GM19099 (cell line): Measurements from ENCODE around the gene FGF12.

Experiments used
- POLR2A ChIP-seq: IDR thresholded peaks from 3 replicates; pipeline ENCODE4 v1.6.1; 2011; ENCODE audit warnings: low read depth; ENCODE audit not compliant: insufficient read length; ENCODE audit errors: extremely low read depth

Gene FGF12

DNA sequence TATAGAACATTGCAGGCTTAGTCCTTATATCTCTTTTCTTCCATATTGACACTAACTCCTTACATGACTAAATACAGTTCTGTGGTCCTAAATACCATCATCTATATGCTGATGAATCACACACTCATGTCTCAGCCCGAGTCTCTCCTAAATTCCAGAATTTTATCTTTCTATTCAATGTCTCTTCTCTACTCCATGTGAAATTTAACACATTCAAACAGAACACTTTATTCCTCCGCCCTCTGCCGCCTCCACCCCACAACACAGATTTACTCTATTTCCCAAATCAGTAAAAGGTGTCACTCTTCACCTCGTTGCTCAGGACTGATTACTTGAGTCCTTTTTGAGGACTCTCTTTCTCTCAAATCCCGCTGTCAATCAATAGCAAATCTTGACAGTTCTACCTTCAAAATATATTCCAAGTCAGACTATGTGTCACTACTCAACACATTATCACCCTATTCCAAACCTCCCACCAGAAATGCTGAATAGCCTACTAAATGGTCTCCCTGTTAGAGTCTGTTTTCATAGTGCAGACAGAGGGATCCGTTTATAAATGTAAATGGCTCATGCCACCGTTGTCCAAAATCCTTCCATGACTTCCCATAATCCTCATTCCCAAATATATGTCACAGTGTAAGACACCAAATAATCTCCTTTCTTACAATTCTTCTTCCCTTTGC, 230.3 kb downstream of the FGF12 start:
- no peak for TF ChIP-seq POLR2A

DNA sequence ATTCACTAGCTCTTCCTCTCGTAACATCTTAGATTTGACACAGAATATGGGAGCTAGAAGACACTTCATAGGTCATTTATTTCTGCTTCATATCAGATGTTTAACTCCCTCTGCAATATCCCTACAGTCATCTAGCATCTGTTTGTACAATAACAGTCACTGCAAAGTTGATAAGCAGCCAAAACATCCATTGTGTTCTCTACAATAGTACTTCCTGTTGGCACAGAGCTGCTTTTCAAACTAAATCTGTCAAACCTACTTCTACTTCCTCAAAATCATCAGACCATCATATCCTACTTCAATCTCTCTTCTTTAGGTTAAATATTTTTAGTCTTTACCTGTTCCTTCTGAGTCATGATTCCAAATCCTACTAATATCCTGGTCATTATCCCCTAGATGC, 233.2 kb downstream of the FGF12 start:
- no peak for TF ChIP-seq POLR2A

DNA sequence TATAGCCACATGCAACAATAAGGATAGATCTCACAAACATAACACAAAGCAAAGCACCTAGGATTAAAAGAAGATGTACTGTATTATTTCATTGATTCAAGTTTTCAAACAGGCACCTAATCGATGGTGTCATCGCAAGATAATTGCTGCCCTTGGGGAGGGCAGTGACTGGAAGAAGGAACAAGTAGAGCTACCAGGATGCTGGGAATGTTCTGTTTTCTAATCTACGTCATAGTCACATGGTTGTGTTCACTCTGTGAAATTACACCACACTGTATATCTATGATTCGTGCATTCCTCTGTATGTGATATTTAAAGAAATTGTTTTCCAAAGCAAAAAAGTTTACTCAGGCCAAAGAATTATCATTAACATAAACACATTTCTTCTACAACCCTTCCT, 236.6 kb downstream of the FGF12 start:
- TF ChIP-seq POLR2A, result no peak

DNA sequence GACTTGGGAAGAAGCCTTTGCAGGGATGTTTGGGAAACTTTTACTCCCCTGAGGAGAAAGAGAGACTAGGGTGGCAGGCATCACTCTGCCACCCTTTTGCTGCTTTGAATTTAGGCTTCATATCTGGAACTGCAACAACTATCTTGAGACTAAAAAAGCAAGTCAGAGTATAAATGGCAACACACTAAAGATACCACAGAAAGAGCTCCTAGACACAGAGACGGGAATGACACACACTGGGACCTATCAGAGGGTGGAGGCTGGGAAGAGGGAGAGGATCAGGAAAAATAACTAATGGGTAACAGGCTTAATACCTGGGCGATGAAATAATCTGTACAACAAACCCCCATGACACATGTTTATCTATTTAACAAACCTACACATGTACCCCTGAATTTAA, 237.8 kb downstream of the FGF12 start:
- no peak for TF ChIP-seq POLR2A

DNA sequence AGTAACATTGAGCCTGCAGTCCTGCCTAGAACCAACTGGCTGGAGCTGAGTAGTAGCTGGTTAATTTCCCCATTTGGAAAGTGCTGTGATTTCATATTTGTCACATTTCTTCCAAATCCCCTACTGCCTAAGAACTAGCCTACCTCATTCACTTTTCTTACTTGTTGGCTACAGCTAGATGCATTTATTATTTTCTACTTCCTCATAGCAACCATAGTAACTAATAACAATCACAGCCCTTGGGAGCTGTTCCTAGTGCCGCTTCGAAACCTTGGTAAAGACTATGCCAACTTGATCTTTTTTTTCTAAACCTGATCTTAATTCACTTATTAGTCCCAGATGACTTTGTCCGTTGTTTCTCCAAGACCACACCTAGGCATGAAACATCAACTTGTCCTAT, 240.3 kb downstream of the FGF12 start:
- no peak for TF ChIP-seq POLR2A

DNA sequence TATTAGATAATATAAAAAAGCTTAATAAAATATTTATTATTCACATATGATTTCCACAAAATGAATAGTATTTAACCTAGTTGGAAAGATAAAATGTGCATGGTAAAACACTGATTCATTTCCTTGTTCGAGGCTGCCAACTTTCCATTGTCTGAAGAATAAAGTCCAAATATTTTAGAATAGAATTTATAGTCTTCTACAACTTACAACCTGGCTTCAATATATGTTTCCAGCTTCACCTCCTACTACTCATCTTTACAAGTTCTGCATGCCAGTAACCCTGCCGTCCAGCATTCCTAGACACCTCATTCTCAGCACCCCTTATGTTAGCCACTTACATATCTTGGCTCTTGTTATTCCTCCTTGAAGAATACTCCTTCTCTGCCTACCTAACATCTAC, 244.5 kb downstream of the FGF12 start:
- no peak for TF ChIP-seq POLR2A

DNA sequence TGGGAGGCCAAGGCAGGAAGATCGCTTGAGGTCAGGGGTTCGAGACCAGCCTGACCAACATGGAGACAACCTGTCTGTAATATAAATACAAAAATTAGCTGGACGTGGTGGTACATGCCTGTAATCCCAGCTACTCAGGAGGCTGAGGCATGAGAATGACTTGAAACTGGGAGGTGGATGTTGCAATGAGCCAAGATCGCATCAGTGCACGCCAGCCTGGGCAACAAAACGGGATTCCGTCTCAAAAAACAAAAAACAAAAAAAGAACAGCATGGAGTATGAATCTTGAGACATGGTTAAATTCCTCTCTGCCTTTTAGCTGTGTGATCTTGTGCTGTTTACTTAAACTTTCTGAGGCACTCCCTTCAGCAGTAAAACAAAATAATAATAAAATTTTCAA, 244.9 kb downstream of the FGF12 start:
- no peak for TF ChIP-seq POLR2A

DNA sequence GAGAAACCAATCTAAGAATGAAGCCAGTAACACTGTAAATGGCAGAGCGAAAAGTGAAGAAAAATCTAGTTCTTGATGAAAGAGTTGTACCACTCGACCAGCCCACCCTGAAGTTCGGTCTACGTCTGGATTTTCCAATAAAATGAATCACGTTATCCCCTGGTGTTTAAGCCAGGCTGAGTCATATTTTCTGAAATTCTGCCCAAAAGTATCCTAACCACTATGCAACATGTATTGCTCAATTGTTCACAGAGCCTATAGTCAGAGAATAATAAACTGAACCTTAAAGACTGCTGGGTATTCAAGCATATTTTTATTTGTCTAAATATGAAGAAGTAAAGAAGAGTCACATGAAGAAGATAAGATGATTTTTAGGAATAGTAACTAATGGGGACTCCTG, 245.7 kb downstream of the FGF12 start:
- TF ChIP-seq POLR2A, result no peak

DNA sequence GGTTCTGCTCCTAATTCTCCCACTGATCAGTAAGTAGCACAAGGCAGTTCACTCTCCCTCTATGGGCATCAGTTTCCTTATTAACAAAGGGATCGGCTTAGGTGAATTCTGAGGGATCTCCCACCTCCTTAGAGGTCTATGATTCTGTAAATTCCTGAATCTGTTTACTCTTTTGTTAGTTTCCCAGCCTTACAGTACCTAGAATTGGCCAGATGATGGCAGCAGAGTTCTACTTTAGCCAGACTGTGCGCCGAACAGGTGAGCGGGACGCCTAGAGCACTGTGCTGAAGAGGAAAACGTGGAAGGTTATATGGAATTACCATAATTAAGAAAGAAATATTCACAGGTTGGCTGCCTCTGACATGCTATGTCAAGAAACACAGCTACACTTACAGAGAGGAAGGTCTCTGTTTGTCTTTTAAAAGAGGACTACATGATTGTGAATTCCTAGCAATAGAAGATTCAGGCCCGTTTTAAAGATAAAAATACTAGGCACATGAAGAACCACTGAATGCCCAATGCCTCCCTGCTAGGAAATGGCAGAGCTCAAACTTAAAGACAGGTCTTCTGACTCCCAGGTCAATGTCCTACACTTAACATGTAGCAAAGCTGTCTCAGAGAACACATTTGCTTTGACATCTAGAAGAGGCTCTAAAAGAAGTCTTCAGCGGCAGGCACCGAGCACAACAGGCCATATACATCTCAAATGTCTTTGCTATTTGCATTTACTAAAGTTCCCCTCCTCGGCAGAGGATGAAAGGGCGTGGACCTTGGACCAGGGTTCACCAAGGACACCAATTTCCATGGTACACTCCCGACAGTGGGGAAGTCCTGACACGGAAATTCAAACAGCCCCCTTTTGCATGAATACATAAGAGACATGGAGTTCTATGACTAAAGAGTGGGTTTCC, 259.9 kb downstream of the FGF12 start:
- no peak for TF ChIP-seq POLR2A

DNA sequence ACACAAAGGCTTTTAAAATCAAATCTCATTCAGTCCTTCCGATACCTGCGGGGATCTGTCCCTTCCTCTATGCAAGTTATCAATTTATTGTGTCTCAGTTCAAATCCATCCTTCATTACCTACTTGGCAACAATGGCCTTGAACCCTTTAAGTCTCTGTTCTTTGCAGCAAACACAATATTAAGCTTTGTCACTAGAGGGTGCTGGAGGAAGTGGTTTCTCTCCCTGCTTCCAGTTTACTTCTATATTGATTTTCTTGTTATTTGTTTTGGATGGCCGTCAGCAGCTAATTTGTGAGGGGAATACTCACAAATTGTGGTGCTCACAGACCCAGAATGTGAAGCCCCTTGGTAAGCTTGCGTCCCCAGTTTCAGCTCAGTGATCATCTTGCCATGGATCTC, 278.3 kb downstream of the FGF12 start:
- TF ChIP-seq POLR2A, result no peak

DNA sequence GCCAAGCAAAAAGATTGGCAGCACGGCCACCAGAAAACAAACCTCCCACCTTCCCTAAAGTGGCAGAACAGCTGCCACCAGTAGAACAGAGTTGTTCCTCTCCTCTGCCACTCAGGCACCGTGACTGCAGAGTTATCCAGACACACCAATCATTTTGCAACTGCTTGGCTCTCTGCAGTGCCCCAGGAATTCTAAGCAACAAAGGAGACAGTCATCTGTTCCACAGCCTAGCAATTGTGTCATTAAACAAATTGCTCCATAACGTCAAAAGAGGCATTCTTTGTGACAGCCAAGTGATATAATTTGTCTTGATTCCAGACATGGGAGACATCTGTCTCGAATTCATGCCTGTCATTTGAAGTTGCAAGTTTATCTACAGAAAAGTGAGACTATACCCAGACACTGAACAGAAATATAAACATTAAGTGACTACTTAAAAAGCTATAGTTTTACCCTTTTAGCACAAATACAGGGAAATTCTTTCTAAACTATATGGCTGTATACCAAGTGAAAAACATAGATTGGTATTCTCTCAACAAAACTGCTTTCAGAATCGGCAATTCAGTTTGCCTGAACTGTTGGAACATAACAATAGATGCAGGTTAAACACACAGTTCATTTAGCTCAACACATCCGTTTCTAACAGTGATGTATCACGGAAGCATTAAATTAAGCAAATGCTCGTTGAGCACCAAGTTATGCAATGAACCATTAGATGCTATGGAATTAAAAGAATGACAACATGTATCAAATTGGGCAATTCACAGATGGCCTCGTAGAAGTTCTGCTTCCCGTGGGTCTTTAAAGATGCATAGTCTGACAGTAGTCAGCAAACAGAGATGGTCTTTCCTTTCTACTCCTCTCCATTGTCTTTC, 281.3 kb downstream of the FGF12 start:
- TF ChIP-seq POLR2A, result no peak

DNA sequence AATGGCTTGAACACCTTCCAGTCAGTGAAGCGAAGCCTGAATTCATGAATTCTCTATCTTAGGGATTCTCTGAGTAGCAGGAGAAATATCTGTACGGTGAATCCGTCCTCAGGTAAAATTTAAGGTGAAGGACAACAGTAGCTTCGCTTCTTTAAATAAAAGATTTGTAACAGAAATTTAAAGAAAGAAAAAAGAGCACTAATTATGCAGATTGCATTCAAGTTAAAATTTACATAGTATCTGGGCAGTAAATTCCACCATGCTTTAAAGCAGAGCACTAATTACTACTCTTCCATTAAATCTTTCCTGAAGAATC, 282.6 kb downstream of the FGF12 start:
- TF ChIP-seq POLR2A, result no peak

DNA sequence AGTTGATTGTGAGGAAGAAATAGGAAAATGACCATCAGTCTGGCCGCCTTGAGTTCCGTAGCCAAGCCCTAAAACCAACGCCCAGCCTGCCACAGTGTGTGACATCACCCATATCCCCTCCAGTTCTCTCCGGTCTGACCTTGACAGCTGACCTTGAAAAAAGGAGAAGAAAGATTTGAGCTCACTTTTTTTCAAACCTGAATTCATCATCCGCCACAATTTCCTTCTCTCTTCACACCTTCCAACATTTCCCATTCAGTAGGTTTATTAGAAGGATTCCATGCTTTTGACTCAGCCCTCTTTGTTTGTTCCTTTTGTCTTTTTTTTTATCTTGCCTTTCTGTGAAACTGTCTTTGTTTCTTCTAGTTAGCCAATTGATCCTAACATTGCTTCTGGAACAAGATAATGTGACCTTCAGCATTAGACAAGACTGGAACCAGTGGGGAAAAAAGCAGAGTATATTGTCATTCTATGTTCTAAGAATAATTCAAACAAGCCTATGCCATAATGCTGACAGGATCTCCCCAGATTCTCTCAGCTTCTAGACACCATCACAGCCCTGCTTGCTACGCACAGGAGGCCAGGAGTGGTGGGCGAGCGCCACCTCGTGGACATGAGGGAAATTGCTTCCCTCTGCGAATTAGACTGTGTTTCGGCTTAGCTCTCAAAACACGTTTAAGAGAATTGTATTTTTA, 283.1 kb downstream of the FGF12 start:
- TF ChIP-seq POLR2A, result no peak

DNA sequence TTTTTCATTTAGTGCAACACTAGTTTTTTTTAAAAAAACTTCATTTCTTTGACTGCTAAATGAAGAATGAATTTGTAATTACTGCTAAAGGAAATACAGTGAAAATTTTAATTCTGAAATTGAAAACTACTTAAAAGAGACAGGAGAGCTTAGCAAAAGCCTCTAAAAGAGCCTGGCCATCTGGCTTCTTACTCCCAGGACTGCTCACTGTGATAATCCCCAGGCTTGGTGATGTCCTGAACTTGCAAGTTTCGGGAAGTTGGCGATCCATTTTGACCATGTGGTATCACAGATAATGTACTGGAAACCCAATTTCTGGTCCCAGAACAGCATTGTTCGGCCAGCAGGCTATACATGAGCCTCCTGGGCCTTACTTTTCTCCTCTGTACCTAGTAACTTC, 292.1 kb downstream of the FGF12 start:
- no peak for TF ChIP-seq POLR2A

DNA sequence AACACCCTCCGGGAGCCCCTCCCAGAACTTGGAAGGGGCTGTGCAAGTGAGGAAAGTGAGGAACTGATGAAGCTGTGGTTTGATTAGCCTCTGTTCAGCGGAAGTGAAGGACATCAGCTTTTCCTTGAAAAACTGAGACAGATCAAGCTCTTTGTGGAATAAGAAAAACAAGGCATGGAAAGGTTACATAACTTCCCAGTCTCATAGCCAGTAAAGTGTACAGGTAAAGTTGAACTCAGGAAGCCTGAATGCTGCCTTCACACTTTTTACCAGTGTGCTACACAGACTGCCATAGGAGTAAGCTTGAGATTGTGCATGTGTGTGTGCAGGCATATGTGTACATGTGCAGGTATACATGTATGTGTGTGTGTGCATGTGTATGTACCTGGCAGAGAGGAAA, 293.2 kb downstream of the FGF12 start:
- TF ChIP-seq POLR2A, result no peak
